ENCODE results near the gene KPTN.
A peak's percentile ranks its signal among the peaks of the same experiment; 100 is the strongest.

KPTN gene

DNA sequence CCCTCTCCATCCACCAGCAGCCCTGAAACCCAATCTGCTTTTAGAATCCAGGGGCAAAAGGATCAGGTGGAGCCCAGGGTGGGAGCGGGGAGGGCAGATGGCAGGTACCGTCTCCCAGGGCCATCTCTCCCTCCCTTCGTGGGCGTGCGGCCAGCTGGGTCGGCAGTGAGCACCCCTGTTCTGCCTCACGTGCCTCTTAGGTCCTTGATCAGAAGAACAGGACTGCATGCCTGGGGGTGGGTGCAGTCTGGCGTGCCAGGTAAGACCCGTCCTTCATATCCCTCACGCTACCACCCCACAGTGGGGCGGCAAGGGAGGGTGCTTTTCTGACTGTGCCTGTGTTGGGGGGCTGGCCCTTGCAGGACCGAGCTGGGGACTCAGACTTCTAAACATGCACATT is 14.3 kb downstream of the KPTN start:
- no peak for DNase-seq (ENCODE audit: low read depth in 2 of 2)

DNA sequence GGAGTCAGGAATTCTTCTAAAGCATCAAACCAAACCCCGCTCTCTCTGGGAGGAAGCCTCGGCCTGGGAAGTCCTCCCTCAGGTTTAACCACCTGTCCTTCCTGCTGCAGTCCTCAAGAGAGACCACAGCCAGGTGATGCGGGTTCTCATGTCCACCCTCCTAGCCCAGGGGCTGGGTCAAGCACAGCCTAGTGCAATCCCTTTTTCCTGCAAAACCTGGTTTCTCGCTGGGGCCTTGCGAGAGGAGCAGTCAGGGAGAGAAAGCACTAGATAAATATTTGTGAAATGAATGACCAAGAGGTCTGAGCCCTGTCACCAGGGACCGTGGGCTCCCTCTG is 14.7 kb downstream of the KPTN start:
- DNase-seq (ENCODE audit: low read depth in 2 of 2) = no peak

DNA sequence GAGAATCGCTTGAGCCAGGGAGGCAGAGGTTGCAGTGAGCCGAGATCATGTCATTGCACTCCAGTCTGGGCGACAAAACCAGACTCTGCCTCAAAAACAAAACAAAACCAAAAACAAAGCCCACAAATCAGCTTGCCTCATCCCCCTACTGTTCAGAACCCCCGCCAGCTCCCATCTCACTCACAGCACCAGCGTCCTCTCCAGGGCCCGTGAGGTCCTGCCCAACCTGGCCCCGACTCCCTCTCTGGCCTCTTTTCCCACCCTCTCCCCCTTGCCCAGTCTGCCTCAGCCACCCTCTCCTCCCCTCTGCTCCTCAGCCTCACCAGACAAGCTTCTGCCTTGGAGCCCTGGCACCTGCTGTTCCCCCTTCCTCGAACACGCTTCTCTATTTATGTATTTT is 16.1 kb downstream of the KPTN start:
- no peak for DNase-seq (ENCODE audit: low read depth in 2 of 2)

DNA sequence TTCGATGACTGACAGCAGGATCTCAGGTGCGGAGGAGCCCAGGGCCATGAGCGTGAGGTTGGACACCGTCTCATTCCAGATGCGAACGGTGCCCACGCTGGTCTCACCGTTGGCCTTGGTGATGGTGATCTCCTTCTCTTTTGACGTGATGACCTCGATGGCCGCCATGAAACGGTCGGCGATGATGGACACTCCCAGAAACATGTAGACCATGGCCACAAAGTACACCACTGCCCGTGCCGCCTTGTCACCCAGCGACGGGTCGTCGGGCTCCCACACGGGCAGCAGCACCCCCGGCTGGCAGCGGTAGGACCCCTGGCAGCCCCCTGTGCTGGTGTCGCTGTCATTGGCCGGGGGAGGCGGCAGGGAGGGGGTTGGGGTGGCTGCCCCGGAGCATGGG is 18.1 kb downstream of the KPTN start:
- DNase-seq (ENCODE audit: low read depth in 2 of 2) = no peak

DNA sequence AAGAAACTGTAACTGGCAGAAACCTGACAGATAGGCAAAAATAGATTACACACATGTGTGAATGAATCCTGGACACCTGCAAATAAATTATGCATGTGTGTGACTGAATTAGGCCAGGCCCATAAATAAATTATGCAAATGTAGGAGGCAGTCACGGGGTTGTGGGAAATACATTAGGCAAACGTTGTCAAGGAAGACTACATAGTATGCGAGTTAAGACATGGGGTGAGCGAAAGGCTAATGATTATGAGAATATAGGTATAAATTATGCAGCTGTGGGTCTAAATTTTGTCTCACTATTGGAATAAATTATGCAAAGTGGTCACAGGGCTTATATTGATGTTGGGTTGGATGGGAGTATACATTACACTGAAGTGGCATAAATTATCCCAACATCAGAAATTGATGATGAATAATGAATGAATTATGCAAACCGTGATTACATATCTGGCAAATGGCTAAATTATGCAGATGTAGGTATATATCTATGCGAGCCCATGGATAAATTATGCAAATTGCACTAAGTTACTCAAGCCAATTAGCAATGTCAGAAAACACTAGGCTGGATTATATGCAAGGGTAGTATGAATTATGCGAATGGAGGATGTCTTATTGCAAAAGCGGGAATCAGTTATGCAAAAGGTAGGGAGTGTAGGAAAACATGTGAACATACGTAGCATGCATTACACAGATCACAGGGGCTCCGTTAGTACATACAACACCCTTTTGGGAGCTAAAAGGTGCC is 19.2 kb downstream of the KPTN start:
- no peak for DNase-seq (ENCODE audit: low read depth in 2 of 2)

DNA sequence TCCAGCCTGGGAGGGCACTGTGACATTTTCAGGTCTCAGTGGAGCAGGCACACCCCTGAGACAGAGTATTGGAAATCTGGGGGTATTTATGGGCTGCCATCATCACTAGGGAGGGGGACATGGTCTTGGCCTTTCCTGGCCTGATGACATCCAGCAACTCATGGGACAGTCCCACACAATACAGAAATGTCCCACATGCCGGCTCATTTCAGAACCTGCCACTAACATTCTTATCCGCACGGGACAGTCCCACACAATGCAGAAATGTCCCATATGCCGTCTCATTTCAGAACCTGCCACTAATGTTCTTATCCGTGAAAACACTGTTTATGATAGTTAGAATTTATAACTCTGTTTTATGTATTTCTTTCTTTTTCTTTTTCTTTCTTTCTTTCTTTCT is 22.1 kb downstream of the KPTN start:
- DNase-seq (ENCODE audit: low read depth in 2 of 2) = no peak

DNA sequence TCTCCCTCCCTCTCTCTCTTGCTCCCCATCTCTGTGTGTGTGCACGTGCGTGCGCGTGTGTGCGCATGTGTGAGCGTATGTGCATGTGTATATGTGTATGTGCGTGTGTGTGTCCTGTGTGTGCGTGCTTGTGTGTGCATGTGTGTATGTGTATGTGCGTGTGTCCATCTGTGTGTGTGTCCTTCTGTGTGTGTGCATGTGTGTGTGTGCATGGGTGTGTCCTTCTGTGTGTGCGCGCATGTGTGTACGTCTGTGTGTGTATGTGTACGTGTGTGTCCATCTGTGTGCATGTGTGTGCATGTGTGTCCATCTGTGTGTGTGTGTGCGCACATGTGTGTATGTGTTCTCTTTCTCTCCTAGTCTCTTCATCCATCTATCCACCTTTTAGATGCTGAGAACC is 24.5 kb downstream of the KPTN start:
- no peak for DNase-seq (ENCODE audit: low read depth in 2 of 2)

DNA sequence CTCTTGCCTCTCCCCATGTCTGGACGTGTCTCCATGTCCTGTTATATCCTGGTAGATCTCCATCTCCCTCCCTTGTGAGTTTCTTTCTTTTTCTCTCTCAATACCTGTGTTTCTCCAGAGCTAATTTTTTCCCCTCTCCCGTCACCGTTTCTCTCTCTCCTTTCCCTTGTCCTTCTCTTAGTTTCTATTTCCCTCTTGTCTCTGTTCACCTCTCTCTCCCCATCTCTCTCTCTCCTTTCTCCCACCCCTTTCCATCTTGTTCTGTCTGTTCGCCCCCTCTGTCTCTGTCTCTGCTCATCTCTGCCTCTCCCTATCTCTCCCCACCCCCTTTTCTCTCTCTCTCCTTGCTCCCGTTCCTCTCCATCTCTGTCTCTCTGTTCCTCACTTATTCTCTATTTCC is 25.3 kb downstream of the KPTN start:
- DNase-seq (ENCODE audit: low read depth in 2 of 2) = no peak

DNA sequence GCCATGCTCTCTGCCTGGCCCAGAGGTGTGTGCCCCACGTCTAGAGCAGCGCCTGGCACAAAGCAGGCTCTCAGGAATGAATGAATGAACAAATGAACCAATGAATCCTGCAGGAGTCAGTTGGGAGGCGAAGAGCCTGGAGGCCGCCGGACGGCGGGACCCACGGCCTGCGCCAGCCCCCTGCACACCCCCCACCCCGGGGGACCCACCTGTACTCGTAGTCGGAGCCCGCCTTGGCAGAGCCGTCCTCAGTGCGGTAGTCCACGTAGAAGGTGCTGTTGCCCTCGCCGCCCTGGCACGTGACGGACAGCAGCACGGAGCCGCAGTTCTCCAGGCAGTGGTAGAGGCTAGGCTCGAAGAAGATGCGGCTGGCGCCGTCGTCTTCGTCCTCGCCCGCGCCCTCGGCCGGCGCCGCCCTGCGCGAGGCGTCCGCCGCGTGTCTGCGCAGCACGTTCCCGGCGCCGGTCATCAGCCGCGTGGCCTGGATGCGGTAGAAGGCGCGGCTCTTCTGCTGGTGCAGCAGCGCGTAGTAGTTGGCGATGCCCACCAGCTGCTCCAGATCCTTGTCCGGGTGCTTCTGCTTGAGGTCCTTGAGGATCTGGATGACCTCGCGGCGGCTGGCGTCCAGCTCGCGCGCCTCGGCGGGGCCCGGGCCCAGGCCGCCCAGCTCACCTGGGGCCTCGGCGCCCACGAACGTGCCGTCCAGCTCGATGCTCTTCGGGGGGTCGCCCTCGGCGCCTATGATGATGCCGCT is 27.1 kb downstream of the KPTN start:
- DNase-seq (ENCODE audit: low read depth in 2 of 2) = no peak

DNA sequence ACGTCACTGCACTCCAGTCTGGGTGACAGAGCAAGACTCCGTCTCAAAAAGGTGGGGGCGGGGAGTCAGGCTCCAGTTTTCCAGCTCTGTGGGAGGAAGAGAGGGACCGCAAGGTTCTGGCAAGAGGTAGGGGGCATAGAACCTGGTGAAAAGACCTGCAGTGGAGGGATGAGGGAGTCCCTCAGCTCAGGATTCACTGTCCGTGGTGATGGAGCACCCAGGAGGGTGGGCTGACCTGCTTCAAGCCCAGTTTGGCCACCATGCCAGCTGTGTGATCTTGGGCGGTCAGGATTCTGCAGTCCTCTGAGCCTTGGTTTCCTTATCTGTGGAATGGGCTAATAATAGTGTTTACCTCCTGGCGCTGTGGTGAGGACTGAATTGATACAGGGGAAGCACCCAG is 33.5 kb downstream of the KPTN start:
- DNase-seq (ENCODE audit: low read depth in 2 of 2) = no peak

DNA sequence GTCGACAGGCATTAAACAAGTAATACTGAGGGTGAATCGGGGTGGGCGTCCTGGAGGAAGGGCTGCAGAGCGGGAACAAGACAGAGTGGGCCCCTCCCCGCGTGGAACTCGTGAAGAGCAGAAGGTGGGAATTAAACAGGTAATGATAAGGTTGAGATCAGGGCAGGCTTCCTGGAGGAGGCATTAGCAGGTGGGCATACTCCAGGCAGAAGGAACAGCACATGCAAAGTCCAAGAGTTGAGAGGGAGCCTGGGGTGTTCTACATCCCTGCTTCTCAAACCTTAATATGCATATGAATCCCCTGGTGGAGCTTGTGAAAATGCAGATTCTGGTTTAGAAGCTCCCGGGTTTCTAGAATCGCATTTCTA is 35.7 kb downstream of the KPTN start:
- no peak for DNase-seq (ENCODE audit: low read depth in 2 of 2)

DNA sequence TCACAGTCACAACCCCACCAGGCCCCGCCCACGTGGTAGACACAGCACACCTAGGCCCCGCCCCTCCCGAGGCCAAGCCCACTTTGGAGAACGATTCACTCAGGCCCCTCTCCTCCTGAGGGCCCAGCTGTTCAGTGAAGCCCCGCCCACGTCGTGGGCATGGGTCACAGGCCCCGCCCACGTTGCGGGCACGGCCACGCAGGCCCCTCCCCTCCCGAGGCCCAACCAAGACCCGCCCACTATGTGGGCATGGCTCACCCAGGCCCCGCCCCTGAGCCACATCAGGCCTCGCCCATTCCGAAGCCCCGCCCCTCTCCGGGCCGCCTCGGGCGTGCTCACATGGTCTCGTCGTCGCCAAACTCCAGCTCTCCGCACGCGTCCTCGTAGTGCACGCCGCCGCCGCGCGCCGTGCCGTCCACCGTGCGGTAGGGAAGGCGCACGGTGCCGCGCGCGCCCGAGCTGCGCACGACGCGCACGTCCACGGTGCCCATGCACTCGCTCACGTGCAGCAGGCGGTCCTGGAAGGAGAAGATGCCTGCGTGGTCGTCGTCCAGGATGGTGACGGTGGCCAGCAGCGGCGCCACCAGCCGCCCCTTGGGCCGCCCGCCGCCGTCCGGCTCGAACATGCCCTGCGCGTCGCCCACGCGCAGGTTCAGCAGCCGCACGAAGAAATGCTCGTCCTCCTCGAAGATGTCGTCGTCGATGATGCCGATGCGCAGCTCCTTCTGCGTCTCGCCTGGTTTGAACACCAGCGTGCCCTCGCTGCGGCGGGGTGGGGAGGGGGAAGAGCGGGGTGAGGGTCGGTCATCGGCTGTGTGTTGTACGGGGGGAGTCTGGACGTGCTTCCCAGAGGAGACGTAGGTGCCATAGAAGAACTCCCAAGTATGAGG is 36.3 kb downstream of the KPTN start:
- DNase-seq (ENCODE audit: low read depth in 2 of 2) = peak; percentile 65 to 75

DNA sequence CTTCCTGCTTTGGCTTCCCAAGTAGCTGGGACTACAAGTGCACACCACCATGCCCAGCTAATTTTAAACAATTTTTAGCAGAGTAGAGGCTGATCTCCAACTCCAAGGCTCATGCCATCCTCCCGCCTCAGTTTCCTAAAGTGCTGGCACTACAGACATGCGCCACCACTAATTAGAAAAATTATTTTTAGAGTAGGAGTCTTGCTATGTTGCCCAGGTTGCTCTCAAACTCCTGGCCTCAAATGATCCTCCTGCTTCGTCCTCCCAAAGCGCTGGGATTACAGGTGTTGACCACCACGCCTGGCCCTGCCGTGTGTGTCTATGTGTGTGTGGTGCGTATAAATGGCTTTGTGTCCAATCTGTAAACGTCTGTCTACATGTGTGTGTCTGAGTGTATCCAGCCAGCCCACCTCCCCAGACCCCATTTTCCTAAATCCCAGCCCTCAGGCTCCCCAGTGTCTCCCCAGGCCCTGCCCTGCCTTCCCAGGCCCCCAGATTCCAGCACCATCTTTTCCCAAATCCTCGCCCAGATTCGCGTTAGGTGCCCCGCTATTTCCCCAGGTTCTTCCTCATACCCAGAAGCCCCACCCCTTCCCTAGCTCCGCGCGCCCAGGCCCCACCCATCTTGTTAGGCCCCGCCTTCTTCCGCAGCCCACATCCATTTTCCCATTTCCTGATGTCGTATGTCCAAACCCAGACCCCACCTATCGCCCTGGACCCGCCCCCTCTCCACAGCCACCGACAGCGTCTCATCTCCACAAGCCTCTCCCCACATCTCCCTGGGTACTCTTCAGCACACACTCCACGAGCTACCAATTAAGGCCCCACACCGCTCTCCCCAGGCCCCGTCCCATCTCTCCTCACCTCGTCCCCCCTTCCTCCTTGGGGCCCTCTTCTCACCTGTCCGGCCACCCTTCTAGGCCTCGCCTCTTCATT is 37.2 kb downstream of the KPTN start:
- peak in 1 of 2 donors; percentile 44 for DNase-seq (ENCODE audit: low read depth in 2 of 2)

DNA sequence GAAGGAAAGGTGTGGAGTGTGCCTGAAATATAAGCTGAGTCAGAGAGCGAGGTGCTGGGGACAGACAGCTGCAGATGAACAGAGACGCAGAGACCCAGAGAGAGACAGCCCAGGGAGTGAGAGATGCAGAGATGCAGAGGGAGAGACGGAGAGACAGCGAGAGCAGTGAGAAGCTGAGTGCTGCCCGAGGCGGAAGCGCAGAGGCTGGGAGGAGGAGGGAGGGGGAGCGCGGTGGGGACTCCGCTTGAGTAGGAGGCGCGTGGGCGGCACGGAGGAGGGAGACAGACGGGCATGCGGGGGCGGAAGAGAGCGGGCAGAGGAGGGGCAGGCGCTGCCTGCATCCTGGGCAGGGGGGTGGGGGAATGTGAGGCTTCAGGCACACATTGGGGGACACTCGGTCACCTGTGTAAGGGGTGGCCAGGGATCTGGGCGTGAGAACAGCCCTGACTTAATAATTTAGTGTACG is 38.0 kb downstream of the KPTN start:
- DNase-seq (ENCODE audit: low read depth in 2 of 2) = no peak

DNA sequence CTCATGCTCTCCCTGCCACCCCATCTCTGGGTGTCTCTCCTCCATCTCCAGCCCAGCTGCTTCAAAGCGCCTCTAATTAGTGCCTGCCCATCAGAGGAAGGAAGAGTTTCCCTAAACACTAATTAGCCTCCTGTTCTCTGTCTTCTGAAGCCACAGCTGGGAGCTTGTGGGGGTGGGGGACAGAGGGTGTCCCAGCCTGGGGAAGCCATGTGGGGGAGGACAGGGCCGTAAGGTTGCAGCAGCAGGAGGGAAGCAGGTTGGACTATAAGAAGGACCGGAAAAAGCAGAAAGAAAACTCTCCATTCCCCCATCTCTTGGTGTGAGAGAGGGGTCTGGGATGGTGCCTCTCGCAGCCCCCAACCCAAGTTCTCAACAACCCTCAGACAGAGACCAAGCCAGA is 38.5 kb downstream of the KPTN start:
- no peak for DNase-seq (ENCODE audit: low read depth in 2 of 2)

DNA sequence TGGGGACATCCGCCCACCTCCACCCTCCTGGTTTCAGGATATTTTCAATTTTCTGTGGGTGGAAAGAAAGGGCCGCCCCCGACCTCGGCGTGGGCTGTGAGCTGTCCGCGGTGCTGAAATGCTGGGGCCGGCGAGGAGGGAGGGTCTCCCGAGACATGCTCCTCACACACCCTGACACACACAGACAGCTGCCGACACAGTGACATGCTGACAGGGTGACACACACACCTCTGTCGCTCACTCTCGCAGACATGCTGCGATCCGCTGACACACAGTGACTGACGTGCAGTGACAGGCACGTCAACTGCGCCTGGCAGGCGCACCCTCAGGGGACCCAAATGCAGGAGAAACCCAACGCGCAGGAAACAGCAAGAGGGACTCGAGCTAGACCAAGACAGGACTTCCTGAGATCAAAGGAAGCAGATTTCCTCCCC is 39.6 kb downstream of the KPTN start:
- DNase-seq (ENCODE audit: low read depth in 2 of 2) = no peak

DNA sequence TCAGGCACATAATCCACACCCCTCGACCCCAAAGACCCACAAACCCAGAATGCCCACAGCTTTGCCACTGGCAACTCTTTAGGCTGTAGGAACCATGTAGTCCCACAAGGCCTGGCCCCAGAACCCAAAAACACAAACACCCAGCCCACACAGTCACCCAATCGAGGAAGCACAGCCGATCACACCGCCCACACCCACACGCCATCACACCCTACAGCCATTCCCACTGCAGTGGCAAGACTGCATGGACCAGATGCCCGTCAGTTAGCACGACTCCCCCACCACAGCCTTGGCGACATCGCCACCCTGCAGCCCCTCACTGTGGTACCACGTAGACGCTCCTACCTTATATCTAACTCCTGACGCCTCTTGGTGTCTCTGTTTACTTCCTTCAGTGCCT is 40.7 kb downstream of the KPTN start:
- no peak for DNase-seq (ENCODE audit: low read depth in 2 of 2)

DNA sequence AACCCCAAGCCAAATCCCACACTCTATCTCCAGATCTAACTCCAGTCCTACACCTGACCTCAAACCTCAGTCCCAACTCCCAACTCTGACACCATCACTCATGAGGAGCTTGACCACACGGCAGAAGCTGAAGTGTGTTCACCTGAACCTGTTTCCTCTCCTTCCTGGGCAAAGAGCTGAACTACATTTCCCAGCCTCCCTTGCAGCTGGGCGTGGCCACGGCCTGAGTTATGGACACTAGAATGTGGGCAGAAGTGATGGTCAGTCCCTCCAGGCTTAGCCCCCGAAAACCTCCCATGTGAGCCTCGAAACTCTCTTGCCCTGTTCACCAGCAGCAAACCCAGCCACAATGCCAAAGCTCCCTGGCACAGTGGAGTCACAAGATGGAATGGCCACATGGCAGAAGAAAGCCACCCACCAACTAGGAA is 45.2 kb downstream of the KPTN start:
- no peak for DNase-seq (ENCODE audit: low read depth in 2 of 2)

DNA sequence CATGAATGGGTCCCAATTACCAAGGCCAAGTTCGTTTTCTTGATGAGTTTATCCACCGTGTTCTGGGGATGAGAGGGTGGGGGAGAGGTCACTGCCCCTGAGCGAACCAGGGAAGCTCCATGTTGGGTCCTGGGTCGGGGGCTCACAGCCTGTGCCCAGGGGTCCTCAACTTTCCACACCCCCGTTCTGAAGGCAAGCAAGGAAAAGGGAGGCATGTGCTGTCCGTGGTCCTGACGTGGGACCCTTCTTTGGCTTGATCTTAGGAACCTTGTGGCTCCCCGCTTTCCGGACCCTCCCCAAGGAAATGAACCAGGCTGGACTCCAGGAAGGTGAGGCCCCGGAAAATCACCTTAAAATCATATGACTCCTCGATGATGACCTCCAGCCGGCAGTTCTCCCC is 46.5 kb downstream of the KPTN start:
- DNase-seq (ENCODE audit: low read depth in 2 of 2) = no peak

DNA sequence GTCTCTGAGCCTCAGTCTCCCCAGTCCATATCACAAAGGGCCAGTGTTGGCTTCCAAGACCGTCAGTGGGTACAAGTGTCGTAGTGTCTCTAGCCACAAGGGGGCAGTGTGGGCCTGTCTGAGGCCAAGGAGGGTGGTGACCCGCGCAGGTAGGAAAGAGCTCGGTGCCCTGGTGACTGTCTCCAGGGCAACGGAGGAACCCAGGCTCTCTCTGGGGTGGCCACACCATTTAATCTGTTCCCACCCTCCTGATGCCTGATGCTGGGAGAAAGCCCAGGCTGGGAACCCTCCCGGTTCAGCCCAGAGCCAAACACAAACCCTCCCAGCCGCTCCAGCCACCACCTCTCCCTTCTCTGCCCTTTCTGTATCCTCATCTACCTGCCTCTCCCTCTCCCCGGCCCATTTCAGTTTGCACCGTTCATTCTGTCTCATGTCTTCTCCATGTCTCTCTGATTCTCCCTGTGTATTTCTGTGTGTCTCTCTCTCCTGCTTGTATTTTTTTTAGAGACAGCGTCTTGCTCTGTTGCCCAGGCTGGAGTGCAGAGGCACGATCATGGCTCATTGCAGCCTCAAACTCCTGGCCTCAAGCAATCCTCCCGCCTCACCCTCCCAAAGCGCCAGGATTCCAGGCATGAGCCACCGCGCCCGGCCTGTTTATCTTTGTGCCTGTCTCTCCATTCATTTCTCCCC is 47.2 kb downstream of the KPTN start:
- DNase-seq (ENCODE audit: low read depth in 2 of 2) = peak; percentile 69 to 81

All from stimulated activated CD4-positive, alpha-beta T cell treated with anti-CD3 and anti-CD28 coated beads, Interleukin-15, amount 100 ng/mL, for 48 hours (primary cell).